ENCODE data around the gene PRM1. TPM values are rescaled to one million over a fixed set of nuclear protein-coding genes. Genes with fewer than 3 reads are reported as not detected.
A peak's percentile ranks its signal among the peaks of the same experiment; 100 is the strongest.

PRM1 gene
- total and polyA plus RNA-seq, 2 of the 13 experiments (the other 11 are each of a cell fraction or from before 2014, with no cell fraction given), result not detected

DNA sequence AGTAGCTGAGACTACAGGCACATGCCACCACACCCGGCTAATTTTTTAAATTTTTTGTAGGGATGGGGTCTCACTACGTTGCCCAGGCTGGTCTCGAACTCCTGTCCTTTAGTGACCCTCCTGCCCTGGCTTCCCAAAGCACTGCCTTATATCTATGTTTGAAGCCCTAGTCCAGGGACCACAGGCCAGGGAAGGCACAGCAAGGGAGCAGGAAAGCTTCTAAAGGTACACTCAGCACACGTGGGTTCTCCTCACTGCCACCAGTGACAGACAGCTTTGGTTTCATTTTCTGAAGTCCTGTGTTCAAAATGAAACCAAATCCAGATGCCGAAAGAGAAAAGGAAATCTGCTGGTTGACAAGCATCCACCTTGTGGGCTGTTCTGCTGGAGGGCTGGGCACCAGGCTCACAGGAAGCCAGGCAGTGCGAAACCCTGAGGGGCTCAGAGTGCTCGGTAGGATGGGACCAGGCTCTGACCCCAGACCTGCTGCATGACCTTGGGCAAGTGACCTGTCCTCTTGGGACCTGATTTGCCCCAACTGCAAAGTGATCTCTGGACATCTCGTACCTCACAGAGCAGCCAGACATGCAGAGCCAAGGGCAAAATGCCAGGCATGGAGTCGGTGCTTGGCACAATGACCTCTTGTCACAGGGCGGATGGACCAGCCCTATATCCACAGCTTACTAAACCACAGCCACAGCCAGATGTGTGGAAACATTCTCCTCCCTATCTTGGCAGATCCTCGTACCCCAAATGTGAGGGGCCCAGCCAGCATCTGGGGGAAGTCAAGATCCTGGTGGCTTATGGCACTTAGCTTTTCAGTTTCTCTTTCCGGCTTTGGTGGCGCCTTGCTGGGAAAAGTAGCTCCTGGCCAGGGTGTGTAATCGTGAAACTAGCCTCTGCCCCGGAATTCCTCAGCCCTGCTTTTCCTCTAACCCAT is 22.3 kb downstream of the PRM1 start (continued):
- TF ChIP-seq, protein P1, sequence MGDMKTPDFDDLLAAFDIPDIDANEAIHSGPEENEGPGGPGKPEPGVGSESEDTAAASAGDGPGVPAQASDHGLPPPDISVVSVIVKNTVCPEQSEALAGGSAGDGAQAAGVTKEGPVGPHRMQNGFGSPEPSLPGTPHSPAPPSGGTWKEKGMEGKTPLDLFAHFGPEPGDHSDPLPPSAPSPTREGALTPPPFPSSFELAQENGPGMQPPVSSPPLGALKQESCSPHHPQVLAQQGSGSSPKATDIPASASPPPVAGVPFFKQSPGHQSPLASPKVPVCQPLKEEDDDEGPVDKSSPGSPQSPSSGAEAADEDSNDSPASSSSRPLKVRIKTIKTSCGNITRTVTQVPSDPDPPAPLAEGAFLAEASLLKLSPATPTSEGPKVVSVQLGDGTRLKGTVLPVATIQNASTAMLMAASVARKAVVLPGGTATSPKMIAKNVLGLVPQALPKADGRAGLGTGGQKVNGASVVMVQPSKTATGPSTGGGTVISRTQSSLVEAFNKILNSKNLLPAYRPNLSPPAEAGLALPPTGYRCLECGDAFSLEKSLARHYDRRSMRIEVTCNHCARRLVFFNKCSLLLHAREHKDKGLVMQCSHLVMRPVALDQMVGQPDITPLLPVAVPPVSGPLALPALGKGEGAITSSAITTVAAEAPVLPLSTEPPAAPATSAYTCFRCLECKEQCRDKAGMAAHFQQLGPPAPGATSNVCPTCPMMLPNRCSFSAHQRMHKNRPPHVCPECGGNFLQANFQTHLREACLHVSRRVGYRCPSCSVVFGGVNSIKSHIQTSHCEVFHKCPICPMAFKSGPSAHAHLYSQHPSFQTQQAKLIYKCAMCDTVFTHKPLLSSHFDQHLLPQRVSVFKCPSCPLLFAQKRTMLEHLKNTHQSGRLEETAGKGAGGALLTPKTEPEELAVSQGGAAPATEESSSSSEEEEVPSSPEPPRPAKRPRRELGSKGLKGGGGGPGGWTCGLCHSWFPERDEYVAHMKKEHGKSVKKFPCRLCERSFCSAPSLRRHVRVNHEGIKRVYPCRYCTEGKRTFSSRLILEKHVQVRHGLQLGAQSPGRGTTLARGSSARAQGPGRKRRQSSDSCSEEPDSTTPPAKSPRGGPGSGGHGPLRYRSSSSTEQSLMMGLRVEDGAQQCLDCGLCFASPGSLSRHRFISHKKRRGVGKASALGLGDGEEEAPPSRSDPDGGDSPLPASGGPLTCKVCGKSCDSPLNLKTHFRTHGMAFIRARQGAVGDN (CRISPR knock-in tag; IDR thresholded peaks at IDR 0.05), result peak; percentile 95
- TF ChIP-seq ZNF296 (CRISPR knock-in tag; conservative IDR thresholded peaks at IDR 0.05), result peak; percentile 58; the same call in 1 of the 2 replicates
- TF ChIP-seq DRAP1 (CRISPR knock-in tag; IDR thresholded peaks at IDR 0.05), result peak; percentile 19; the same call in 1 of the 2 replicates
- TF ChIP-seq MEIS1 (CRISPR knock-in tag; IDR thresholded peaks at IDR 0.05; ENCODE audit: borderline replicate concordance), result peak; percentile 81; the same call in 1 of the 2 replicates
- TF ChIP-seq ZNF354B (CRISPR knock-in tag; IDR thresholded peaks at IDR 0.05), result peak; percentile 94; the same call in 1 of the 2 replicates
- peak; percentile 51; the same call in 1 of the 2 replicates for TF ChIP-seq ZC3H13 (CRISPR knock-in tag; IDR thresholded peaks at IDR 0.05)
- no peak for TF ChIP-seq ZHX1 (CRISPR knock-in tag; IDR thresholded peaks at IDR 0.05; ENCODE audit: low read depth)
- no peak for TF ChIP-seq SOX6 (IDR thresholded peaks at IDR 0.05)
- peak; percentile 68 for TF ChIP-seq SOX6 (CRISPR knock-in tag; IDR thresholded peaks at IDR 0.05)
- TF ChIP-seq, protein P2, sequence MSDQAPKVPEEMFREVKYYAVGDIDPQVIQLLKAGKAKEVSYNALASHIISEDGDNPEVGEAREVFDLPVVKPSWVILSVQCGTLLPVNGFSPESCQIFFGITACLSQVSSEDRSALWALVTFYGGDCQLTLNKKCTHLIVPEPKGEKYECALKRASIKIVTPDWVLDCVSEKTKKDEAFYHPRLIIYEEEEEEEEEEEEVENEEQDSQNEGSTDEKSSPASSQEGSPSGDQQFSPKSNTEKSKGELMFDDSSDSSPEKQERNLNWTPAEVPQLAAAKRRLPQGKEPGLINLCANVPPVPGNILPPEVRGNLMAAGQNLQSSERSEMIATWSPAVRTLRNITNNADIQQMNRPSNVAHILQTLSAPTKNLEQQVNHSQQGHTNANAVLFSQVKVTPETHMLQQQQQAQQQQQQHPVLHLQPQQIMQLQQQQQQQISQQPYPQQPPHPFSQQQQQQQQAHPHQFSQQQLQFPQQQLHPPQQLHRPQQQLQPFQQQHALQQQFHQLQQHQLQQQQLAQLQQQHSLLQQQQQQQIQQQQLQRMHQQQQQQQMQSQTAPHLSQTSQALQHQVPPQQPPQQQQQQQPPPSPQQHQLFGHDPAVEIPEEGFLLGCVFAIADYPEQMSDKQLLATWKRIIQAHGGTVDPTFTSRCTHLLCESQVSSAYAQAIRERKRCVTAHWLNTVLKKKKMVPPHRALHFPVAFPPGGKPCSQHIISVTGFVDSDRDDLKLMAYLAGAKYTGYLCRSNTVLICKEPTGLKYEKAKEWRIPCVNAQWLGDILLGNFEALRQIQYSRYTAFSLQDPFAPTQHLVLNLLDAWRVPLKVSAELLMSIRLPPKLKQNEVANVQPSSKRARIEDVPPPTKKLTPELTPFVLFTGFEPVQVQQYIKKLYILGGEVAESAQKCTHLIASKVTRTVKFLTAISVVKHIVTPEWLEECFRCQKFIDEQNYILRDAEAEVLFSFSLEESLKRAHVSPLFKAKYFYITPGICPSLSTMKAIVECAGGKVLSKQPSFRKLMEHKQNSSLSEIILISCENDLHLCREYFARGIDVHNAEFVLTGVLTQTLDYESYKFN (CRISPR knock-in tag; conservative IDR thresholded peaks at IDR 0.05), result peak; percentile 68; the same call in 1 of the 2 replicates
- TF ChIP-seq EP300 (IDR thresholded peaks at IDR 0.05; ENCODE audit: low read depth in 2 of 2, low read length in 2 of 2), result peak in 1 of 2 experiments; percentile 6; a peak in 1 of 4 replicates
- TF ChIP-seq EP300 (CRISPR knock-in tag; IDR thresholded peaks at IDR 0.05; ENCODE audit: borderline replicate concordance), result peak; percentile 31
- TF ChIP-seq ZSCAN21 (CRISPR knock-in tag; IDR thresholded peaks at IDR 0.05; ENCODE audit: borderline replicate concordance), result peak; percentile 51; the same call in 1 of the 2 replicates
- no peak; a peak in 1 of 4 replicates for TF ChIP-seq KLF16 (CRISPR knock-in tag; IDR thresholded peaks at IDR 0.05)
- no peak for TF ChIP-seq KLF13 (CRISPR knock-in tag; IDR thresholded peaks at IDR 0.05)
- TF ChIP-seq TBX2 (CRISPR knock-in tag; IDR thresholded peaks at IDR 0.05; ENCODE audit: borderline replicate concordance), result peak; percentile 73; the same call in 1 of the 2 replicates
